Upper lobe of left lung (tissue), 6 donors: ENCODE data around the gene PECR. TPM values are rescaled to one million over a fixed set of nuclear protein-coding genes. Genes with fewer than 3 reads are reported as not detected.

Experiments used
- ATAC-seq, 2 donors: fragments of 200-7000 bp; cut with Tn5 transposase; one replicate each; pipeline ENCODE4 v1.9.1; 2022; ENCODE audit warnings: mild to moderate bottlenecking in 2 of 2, moderate library complexity in 2 of 2; ENCODE audit not compliant: low FRiP score in 2 of 2
- DNase-seq, 2 donors: peaks; one replicate each; pipeline ENCODE4 v3.0.0-alpha.2; 2019 to 2020
- H3K27ac ChIP-seq, 4 donors: fragments of 200-600 bp; sonication (generic); one replicate each; pipeline ENCODE4 v1.5.1; 2016 to 2019
- H3K27me3 ChIP-seq, 4 donors: fragments of 200-600 bp; sonication (generic); one replicate each; pipeline ENCODE4 v1.5.1; 2017 to 2019
- H3K36me3 ChIP-seq, 4 donors: fragments of 200-600 bp; sonication (generic); one replicate each; pipeline ENCODE4 v1.5.1; 2016 to 2019
- H3K4me1 ChIP-seq, 4 donors: fragments of 200-600 bp; sonication (generic); one replicate each; pipeline ENCODE4 v1.5.1; 2018 to 2019
- H3K4me3 ChIP-seq, 4 donors: fragments of 200-600 bp; sonication (generic); one replicate each; pipeline ENCODE4 v1.5.1; 2017 to 2019; ENCODE audit warnings: mild to moderate bottlenecking in 2 of 4, moderate library complexity in 1 of 4
- H3K9me3 ChIP-seq, 4 donors: fragments of 200-600 bp; sonication (generic); one replicate each; pipeline ENCODE4 v1.5.1; 2018 to 2019
- CTCF ChIP-seq, 6 experiments: fragments of 450-650 bp in 4 of 6; fragments of 200-600 bp in 2 of 6; sonication (generic) in 2 of 6; IDR thresholded peaks; one replicate each; pipeline ENCODE4 v1.5.1; 2016 to 2019; ENCODE audit warnings: antibody characterized with exemption in 6 of 6
- EP300 ChIP-seq, 4 donors: sonication (generic); formaldehyde crosslinking; IDR thresholded peaks; one replicate each; pipeline ENCODE4 v1.5.1; 2017; ENCODE audit warnings: antibody characterized with exemption in 4 of 4, control low read depth in 2 of 4
- POLR2A ChIP-seq, 4 donors: fragments of 450-650 bp; IDR thresholded peaks; one replicate each; pipeline ENCODE4 v1.5.1; 2016 to 2017; ENCODE audit warnings: antibody characterized with exemption in 4 of 4, mild to moderate bottlenecking in 2 of 4
- POLR2AphosphoS5 ChIP-seq, 2 donors: sonication (generic); formaldehyde crosslinking; IDR thresholded peaks; one replicate each; pipeline ENCODE4 v1.5.1; 2017; ENCODE audit warnings: antibody characterized with exemption in 2 of 2
- WGBS, 2 donors: methylation state at CpG; one replicate each; pipeline ENCODE4 v1.1.5; 2017 to 2018; 5-methylcytosine and 5-hydroxymethylcytosine counted together
- total RNA-seq, 6 donors: library from RNA; depleted of rRNA in 4 of 6; stranded (reverse); fragments of >200 nt in 4 of 6; gene quantifications; one replicate each; pipeline versions ENCODE4 v1.1.0 to v1.2.1, GENCODE V29; 2016 to 2021
- donor health status: DM: no; HTN: no; CAD: no; lungs with moderate emphysema.
- donor health status: DM: no; HTN: yes; CAD: no; lungs with severe emphysema.

The PECR gene
- total RNA-seq, 6 donors from 2014 or later: 11.9 to 39.8 (median 20.3) TPM

- ATAC-seq: no peak
- peak overlapping the region in 1 of 4 donors; percentile 9 for H3K27ac ChIP-seq
- WGBS, 2 donors: 84 to 88% methylated on average over 7 of the region's 7 CpGs
These were observed 29.5 kb upstream of the PECR start for GRCh38 chr2:216111122-216111521.

GRCh38 chr2:216110620-216111019 lies 29.0 kb upstream of the PECR start:
- Histone ChIP-seq H3K27ac (peak overlapping the region in 3 of 4 donors; percentile 91 to 94 (median 92)), H3K4me3 (peak overlapping the region in 3 of 4 donors; percentile 75 to 91 (median 80)), H3K9me3 (no peaks in the 10 kb centered on the region), H3K27me3 (no peaks in the 10 kb centered on the region), H3K4me1 (peaks cover 24 to 38% (median 28%) of the 10 kb centered on the region in 4 donors), H3K36me3 (peaks cover 0 to 38% (median 26%) of the 10 kb centered on the region in 4 donors)
- no peak for TF ChIP-seq EP300 (IDR thresholded peaks at IDR 0.05)
- no peak for TF ChIP-seq POLR2A (IDR thresholded peaks at IDR 0.05)
- DNase-seq: no peak
- 13 to 28% methylated on average over 1 of the region's 1 CpG for WGBS, 2 donors
- no peak for ATAC-seq

More at GRCh38 chr2:216111122-216111521, 29.5 kb upstream of the PECR start:
- TF ChIP-seq EP300 (IDR thresholded peaks at IDR 0.05): no peak
- TF ChIP-seq POLR2A (IDR thresholded peaks at IDR 0.05): no peak
- TF ChIP-seq CTCF (IDR thresholded peaks at IDR 0.05): no peak
- no peak for TF ChIP-seq POLR2AphosphoS5 (IDR thresholded peaks at IDR 0.05)
- no peak for DNase-seq
- Histone ChIP-seq H3K9me3 (no peaks in the 10 kb centered on the region), H3K36me3 (peaks cover 0 to 38% (median 26%) of the 10 kb centered on the region in 4 donors), H3K4me3 (no peak overlapping the region), H3K27me3 (no peaks in the 10 kb centered on the region), H3K4me1 (peaks cover 27 to 43% (median 33%) of the 10 kb centered on the region in 4 donors)

GRCh38 chr2:216109962-216110614 lies 28.5 kb upstream of the PECR start:
- WGBS, 2 donors: 2 to 4% methylated on average over 10 of the region's 10 CpGs

DNA sequence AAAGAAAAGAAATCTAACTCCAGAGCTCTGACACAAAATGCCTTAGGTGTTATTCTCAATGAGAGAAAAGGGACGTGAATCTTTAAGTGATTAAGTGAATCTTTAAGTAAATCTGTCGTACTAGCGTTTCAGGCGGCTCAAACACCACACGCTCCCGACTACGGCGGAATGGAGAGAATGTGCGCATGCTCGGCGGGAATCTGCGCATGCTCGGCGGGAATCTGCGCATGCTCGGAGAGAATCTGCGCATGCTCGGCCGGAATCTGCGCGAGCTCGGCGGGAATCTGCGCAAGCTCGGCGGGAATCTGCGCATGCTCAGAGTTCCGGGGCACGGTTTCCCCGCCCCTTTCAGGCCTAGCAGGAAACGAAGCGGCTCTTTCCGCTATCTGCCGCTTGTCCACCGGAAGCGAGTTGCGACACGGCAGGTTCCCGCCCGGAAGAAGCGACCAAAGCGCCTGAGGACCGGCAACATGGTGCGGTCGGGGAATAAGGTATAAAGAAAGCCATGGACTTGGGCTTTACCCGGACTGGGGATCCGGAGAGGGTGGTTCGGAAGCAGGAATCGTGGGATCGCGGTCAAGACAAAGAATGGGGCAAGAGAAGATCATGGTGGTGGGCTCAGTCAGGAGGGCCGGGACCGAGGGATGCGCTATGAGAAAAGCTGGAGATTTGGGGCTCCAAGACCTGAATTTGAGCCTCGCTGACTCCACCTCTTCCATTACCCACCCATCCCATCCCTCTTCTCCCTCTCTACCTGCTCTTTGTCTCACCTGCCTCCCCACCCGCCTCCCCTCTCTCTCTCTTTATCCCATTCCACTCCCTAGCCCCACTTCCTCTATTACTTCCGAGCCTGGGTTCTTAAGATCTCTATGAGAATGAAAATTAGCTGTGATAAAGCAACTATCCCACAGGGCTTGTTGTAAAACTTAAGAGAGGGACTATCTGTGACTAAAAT lies 27.6 kb upstream of the PECR start, which contains the start of gene XRCC5:
Gene XRCC5, plus strand, starts transcription at position 382 of the 955 bp plus-strand sequence. Its CDS starts 89 bp downstream, at position 471.
- WGBS, 2 donors: 0% methylated on average over 38 to 55 of the region's 57 CpGs
- Histone ChIP-seq H3K4me1 (peaks cover 16 to 29% (median 20%) of the 10 kb centered on the region in 4 donors), H3K36me3 (peaks cover 0 to 36% (median 23%) of the 10 kb centered on the region in 4 donors), H3K27ac (peak within 1 kb of the TSS; percentile 91 to 97 (median 93)), H3K4me3 (peak within 1 kb of the TSS; percentile 65 to 91 (median 78)), H3K9me3 (no peaks in the 10 kb centered on the region), H3K27me3 (no peaks in the 10 kb centered on the region)
- peak; percentile 93 to 97 for ATAC-seq
- peak; percentile 95 to 96 for DNase-seq
- peak; percentile 35 to 74 (median 50) for TF ChIP-seq POLR2A (IDR thresholded peaks at IDR 0.05)
- peak in 2 of 6 experiments; percentile 25 to 38 for TF ChIP-seq CTCF (IDR thresholded peaks at IDR 0.05)
- TF ChIP-seq EP300 (IDR thresholded peaks at IDR 0.05): peak in 1 of 4 donors; percentile 29
- peak; percentile 92 to 96 for TF ChIP-seq POLR2AphosphoS5 (IDR thresholded peaks at IDR 0.05)

More at GRCh38 chr2:216109962-216110614, 28.5 kb upstream of the PECR start:
- peaks cover 0 to 38% (median 26%) of the 10 kb centered on the region in 4 donors for H3K36me3 ChIP-seq
- H3K9me3 ChIP-seq: no peaks in the 10 kb centered on the region
- H3K27me3 ChIP-seq: no peaks in the 10 kb centered on the region
- H3K27ac ChIP-seq: peak overlapping the region; percentile 91 to 97 (median 93)
- TF ChIP-seq EP300 (IDR thresholded peaks at IDR 0.05) (no peak), POLR2AphosphoS5 (IDR thresholded peaks at IDR 0.05) (no peak), CTCF (IDR thresholded peaks at IDR 0.05) (peak in 5 of 6 experiments; percentile 22 to 53 (median 36)), POLR2A (IDR thresholded peaks at IDR 0.05) (no peak)
- DNase-seq (no peak), ATAC-seq (peak in 1 of 2 donors; percentile 34)
- peak overlapping the region; percentile 65 to 91 (median 78) for H3K4me3 ChIP-seq
- H3K4me1 ChIP-seq: peaks cover 19 to 33% (median 23%) of the 10 kb centered on the region in 4 donors
